ENCODE measurements around the gene CSH1. TPM values are rescaled to one million over a fixed set of nuclear protein-coding genes. Genes with fewer than 3 reads are reported as not detected.
"Not testable (repeated sequence)": the region's sequence is repeated elsewhere in the genome, so short reads cannot be mapped to it uniquely, and the experiment has no call there.

CSH1 gene
- total and polyA plus RNA-seq, 4 donors: not detected

GRCh38 chr17:63859257-63859656 is 37.1 kb downstream of the CSH1 start:
- TF ChIP-seq, protein P1, sequence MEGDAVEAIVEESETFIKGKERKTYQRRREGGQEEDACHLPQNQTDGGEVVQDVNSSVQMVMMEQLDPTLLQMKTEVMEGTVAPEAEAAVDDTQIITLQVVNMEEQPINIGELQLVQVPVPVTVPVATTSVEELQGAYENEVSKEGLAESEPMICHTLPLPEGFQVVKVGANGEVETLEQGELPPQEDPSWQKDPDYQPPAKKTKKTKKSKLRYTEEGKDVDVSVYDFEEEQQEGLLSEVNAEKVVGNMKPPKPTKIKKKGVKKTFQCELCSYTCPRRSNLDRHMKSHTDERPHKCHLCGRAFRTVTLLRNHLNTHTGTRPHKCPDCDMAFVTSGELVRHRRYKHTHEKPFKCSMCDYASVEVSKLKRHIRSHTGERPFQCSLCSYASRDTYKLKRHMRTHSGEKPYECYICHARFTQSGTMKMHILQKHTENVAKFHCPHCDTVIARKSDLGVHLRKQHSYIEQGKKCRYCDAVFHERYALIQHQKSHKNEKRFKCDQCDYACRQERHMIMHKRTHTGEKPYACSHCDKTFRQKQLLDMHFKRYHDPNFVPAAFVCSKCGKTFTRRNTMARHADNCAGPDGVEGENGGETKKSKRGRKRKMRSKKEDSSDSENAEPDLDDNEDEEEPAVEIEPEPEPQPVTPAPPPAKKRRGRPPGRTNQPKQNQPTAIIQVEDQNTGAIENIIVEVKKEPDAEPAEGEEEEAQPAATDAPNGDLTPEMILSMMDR (IDR thresholded peaks at IDR 0.05; ENCODE audit: control extremely low read depth, extremely low read depth): no peak
- H3K4me1 ChIP-seq (ENCODE audit: control insufficient read depth in 5 of 5, insufficient read depth in 5 of 5, low read length in 5 of 5): no peaks in the 10 kb centered on the region
- ATAC-seq (ENCODE audit: insufficient read depth, low FRiP score) (no peak), DNase-seq (no peak)
- H3K36me3 ChIP-seq (ENCODE audit: control insufficient read depth in 4 of 4, insufficient read depth in 4 of 4, low read length in 4 of 4): no peaks in the 10 kb centered on the region
- H3K9ac ChIP-seq (ENCODE audit: insufficient read depth in 1 of 2, low read length in 2 of 2): no peak overlapping the region
- no peaks in the 10 kb centered on the region for H3K9me3 ChIP-seq (ENCODE audit: control insufficient read depth in 4 of 4, insufficient read depth in 3 of 4, low read length in 3 of 4)
- no peak overlapping the region for H3K27ac ChIP-seq (ENCODE audit: low read depth in 1 of 2, low read length in 1 of 2)
- 83 to 87% methylated on average over 3 of the region's 3 CpGs for WGBS, 2 donors
- H3K27me3 ChIP-seq (ENCODE audit: control insufficient read depth in 3 of 3, insufficient read depth in 3 of 3, low read length in 2 of 3): peaks cover 0 to 3% (median 0%) of the 10 kb centered on the region in 3 donors
- no peak overlapping the region for H3K4me3 ChIP-seq

GRCh38 chr17:63856425-63856824 is 39.9 kb downstream of the CSH1 start:
- H3K36me3 ChIP-seq (ENCODE audit: control insufficient read depth in 4 of 4, insufficient read depth in 4 of 4, low read length in 4 of 4); ATAC-seq (ENCODE audit: insufficient read depth, low FRiP score); DNase-seq; H3K27me3 ChIP-seq (ENCODE audit: control insufficient read depth in 3 of 3, insufficient read depth in 3 of 3, low read length in 2 of 3); H3K9me3 ChIP-seq (ENCODE audit: control insufficient read depth in 4 of 4, insufficient read depth in 3 of 4, low read length in 3 of 4); H3K27ac ChIP-seq (ENCODE audit: low read depth in 1 of 2, low read length in 1 of 2); H3K4me1 ChIP-seq (ENCODE audit: control insufficient read depth in 5 of 5, insufficient read depth in 5 of 5, low read length in 5 of 5); H3K4me3 ChIP-seq; H3K9ac ChIP-seq (ENCODE audit: insufficient read depth in 1 of 2, low read length in 2 of 2): not testable (repeated sequence)
- 91 to 94% methylated on average over 8 of the region's 8 CpGs for WGBS, 2 donors

- H3K27me3 ChIP-seq (ENCODE audit: control insufficient read depth in 3 of 3, insufficient read depth in 3 of 3, low read length in 2 of 3): peaks cover 0 to 1% (median 0%) of the 10 kb centered on the region in 3 donors
- TF ChIP-seq, protein P1 (IDR thresholded peaks at IDR 0.05; ENCODE audit: control extremely low read depth, extremely low read depth): no peak
- H3K9me3 ChIP-seq (ENCODE audit: control insufficient read depth in 4 of 4, insufficient read depth in 3 of 4, low read length in 3 of 4): no peaks in the 10 kb centered on the region
- no peak overlapping the region for H3K4me3 ChIP-seq
- no peak overlapping the region for H3K9ac ChIP-seq (ENCODE audit: insufficient read depth in 1 of 2, low read length in 2 of 2)
- WGBS, 2 donors: 93 to 94% methylated on average over 8 of the region's 8 CpGs
- no peak for ATAC-seq (ENCODE audit: insufficient read depth, low FRiP score)
- H3K36me3 ChIP-seq (ENCODE audit: control insufficient read depth in 4 of 4, insufficient read depth in 4 of 4, low read length in 4 of 4): no peaks in the 10 kb centered on the region
- no peaks in the 10 kb centered on the region for H3K4me1 ChIP-seq (ENCODE audit: control insufficient read depth in 5 of 5, insufficient read depth in 5 of 5, low read length in 5 of 5)
- DNase-seq: no peak
- H3K27ac ChIP-seq (ENCODE audit: low read depth in 1 of 2, low read length in 1 of 2): no peak overlapping the region
Measured at GRCh38 chr17:63855185-63855584, 41.2 kb downstream of the CSH1 start.

DNA sequence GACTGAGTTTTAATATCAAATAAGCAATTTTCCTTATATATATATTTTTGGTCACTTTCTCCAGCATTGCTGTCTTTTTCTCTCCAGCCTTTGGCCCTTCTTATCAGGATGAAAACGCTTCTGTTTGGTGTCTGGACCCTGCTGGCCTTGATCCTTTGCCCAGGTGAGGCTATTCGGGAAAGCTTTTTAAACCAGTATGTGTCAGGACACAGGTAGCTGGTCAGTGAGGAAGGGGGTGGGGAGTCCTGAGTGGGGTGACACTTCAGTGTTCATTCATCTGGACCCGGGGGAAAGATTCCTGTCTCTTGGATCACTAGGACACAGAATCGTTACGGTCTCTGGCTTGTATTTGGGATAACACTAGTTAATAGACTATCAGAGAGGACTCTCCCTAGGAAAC is 41.7 kb downstream of the CSH1 start:
- H3K4me3 ChIP-seq: no peak overlapping the region
- WGBS, 2 donors: 85 to 95% methylated on average over 5 of the region's 5 CpGs
- ATAC-seq (ENCODE audit: insufficient read depth, low FRiP score): no peak
- no peaks in the 10 kb centered on the region for H3K4me1 ChIP-seq (ENCODE audit: control insufficient read depth in 5 of 5, insufficient read depth in 5 of 5, low read length in 5 of 5)
- no peak overlapping the region for H3K27ac ChIP-seq (ENCODE audit: low read depth in 1 of 2, low read length in 1 of 2)
- H3K9ac ChIP-seq (ENCODE audit: insufficient read depth in 1 of 2, low read length in 2 of 2): no peak overlapping the region
- TF ChIP-seq, protein P1 (IDR thresholded peaks at IDR 0.05; ENCODE audit: control extremely low read depth, extremely low read depth): no peak
- no peaks in the 10 kb centered on the region for H3K9me3 ChIP-seq (ENCODE audit: control insufficient read depth in 4 of 4, insufficient read depth in 3 of 4, low read length in 3 of 4)
- no peaks in the 10 kb centered on the region for H3K27me3 ChIP-seq (ENCODE audit: control insufficient read depth in 3 of 3, insufficient read depth in 3 of 3, low read length in 2 of 3)
- DNase-seq: no peak
- no peaks in the 10 kb centered on the region for H3K36me3 ChIP-seq (ENCODE audit: control insufficient read depth in 4 of 4, insufficient read depth in 4 of 4, low read length in 4 of 4)
